Spleen (tissue), 11 donors: ENCODE measurements around the gene DAZAP2. TPM values are rescaled to one million over a fixed set of nuclear protein-coding genes. Genes with fewer than 3 reads are reported as not detected.
A peak's percentile ranks its signal among the peaks of the same experiment; 100 is the strongest.

ENCODE experiments used
- DNase-seq: peaks from one replicate; pipeline ENCODE4 v3.0.0-alpha.2; 2020
- H3K27ac ChIP-seq, 8 donors: fragments of 200-600 bp; sonication (generic) in 7 of 8; 1 replicate in 4 of 8; 2 replicates in 4 of 8; pipeline versions ENCODE4 v1.5.0 to v1.8.0; 2016 to 2021; ENCODE audit warnings: inconsistent platforms in 4 of 8, mild to moderate bottlenecking in 4 of 8, moderate library complexity in 1 of 8
- H3K27me3 ChIP-seq, 7 donors: fragments of 200-600 bp; sonication (generic) in 6 of 7; replicated peaks in 1 of 7; 1 replicate in 4 of 7; 2 replicates in 3 of 7; pipeline versions ENCODE4 v1.5.0 to v1.8.0; 2016 to 2021; ENCODE audit warnings: inconsistent platforms in 3 of 7, mild to moderate bottlenecking in 1 of 7
- H3K36me3 ChIP-seq, 6 donors: fragments of 200-600 bp; sonication (generic) in 5 of 6; 1 replicate in 4 of 6; 2 replicates in 2 of 6; pipeline versions ENCODE4 v1.5.0 to v1.8.0; 2016 to 2021; ENCODE audit warnings: inconsistent platforms in 2 of 6
- H3K4me1 ChIP-seq, 6 donors: fragments of 200-600 bp; sonication (generic) in 5 of 6; 1 replicate in 3 of 6; 2 replicates in 3 of 6; pipeline versions ENCODE4 v1.5.0 to v1.8.0; 2016 to 2021; ENCODE audit warnings: inconsistent platforms in 3 of 6
- H3K4me3 ChIP-seq, 8 donors: fragments of 200-600 bp; sonication (generic) in 7 of 8; 1 replicate in 4 of 8; 2 replicates in 4 of 8; pipeline versions ENCODE4 v1.5.0 to v1.8.0; 2016 to 2021; ENCODE audit warnings: inconsistent platforms in 4 of 8, mild to moderate bottlenecking in 4 of 8, moderate library complexity in 2 of 8
- H3K9me3 ChIP-seq, 8 donors: fragments of 200-600 bp; sonication (generic) in 7 of 8; 1 replicate in 4 of 8; 2 replicates in 4 of 8; pipeline versions ENCODE4 v1.5.0 to v1.8.0; 2016 to 2021; ENCODE audit warnings: inconsistent platforms in 4 of 8
- CTCF ChIP-seq, 11 experiments: fragments of 200-600 bp in 7 of 11; fragments of 450-650 bp in 4 of 11; sonication (generic) in 4 of 11; IDR thresholded peaks in 8 of 11; conservative IDR thresholded peaks in 3 of 11; 1 replicate in 7 of 11; 2 replicates in 4 of 11; pipeline versions ENCODE4 v1.4.0 to v1.8.0; 2016 to 2021; ENCODE audit warnings: antibody characterized with exemption in 11 of 11, inconsistent platforms in 4 of 11, mild to moderate bottlenecking in 1 of 11
- POLR2A ChIP-seq, 3 donors: fragments of 450-650 bp; IDR thresholded peaks; one replicate each; pipeline ENCODE4 v1.5.1; 2017; ENCODE audit warnings: antibody characterized with exemption in 3 of 3, mild to moderate bottlenecking in 1 of 3
- POLR2AphosphoS5 ChIP-seq, 3 donors: sonication (generic); formaldehyde crosslinking; IDR thresholded peaks; one replicate each; pipeline ENCODE4 v1.5.1; 2017; ENCODE audit warnings: antibody characterized with exemption in 3 of 3
- WGBS, 5 donors: extraction: QIAGEN DNeasy Blood & Tissue Kit in 3 of 5; methylation state at CpG; one replicate each; pipeline versions ENCODE4 v1.1.5 to v1.1.7; 2013 to 2018; 5-methylcytosine and 5-hydroxymethylcytosine counted together
- intact Hi-C: fragments of 100-400 bp; cut with DNase I; formaldehyde crosslinking; loops from one replicate; pipeline ENCODE4 v1.15.0; 2023; ENCODE audit warnings: low total_unique reads
- polyA plus RNA-seq, 3 donors: library from polyadenylated mRNA; stranded (reverse); fragments of 200-250 nt; gene quantifications; one replicate each; pipeline ENCODE4 v1.2.1, GENCODE V29; 2013
- total RNA-seq, 7 donors: library from RNA; depleted of rRNA in 3 of 7; stranded (reverse); fragments of >200 nt in 3 of 7; fragmentation: NEBNext Ultra II Directional in 4 of 7; extraction: Animal tissue kit (Norgen Biotek cat#: 25700) in 4 of 7; gene quantifications; one replicate each; pipeline versions ENCODE4 v1.1.0 to v1.2.1, GENCODE V29; 2016 to 2021
- donor health status: healthy with polysubstance abuse.
- donor health status: DM: no; HTN: no; CAD: no; lungs with moderate emphysema.
- donor health status: DM: no; HTN: no; CAD: no.
- donor health status: Bipolar disorder and iron deficiency.
- donor health status: healthy.
- donor health status: DM: no; HTN: no; CAD: no.
- donor health status: DM: yes; HTN: yes; CAD: no.

DAZAP2 gene
- total and polyA plus RNA-seq, 10 donors, result 181 to 493 (median 292) TPM

GRCh38 chr12:51262758-51263177 is 24.1 kb downstream of the DAZAP2 start:
- peak; percentile 82 for DNase-seq
- no peak overlapping the region for H3K4me3 ChIP-seq
- peak overlapping the region in 6 of 8 donors; percentile 39 to 65 (median 48) for H3K27ac ChIP-seq
- 43 to 64% (median 49%) methylated on average over 7 of the region's 7 CpGs for WGBS, 5 donors
- TF ChIP-seq CTCF (IDR thresholded peaks at IDR 0.05 in 8 of 11, conservative IDR thresholded peaks at IDR 0.05 in 3 of 11) (peak in 9 of 11 experiments; percentile 6 to 56 (median 39)), POLR2A (IDR thresholded peaks at IDR 0.05) (no peak), POLR2AphosphoS5 (IDR thresholded peaks at IDR 0.05) (peak in 1 of 3 donors; percentile 45)
- H3K4me1 ChIP-seq, result peaks cover 0 to 30% (median 13%) of the 10 kb centered on the region in 6 donors
- H3K9me3 ChIP-seq, result no peaks in the 10 kb centered on the region
- no peaks in the 10 kb centered on the region for H3K27me3 ChIP-seq
- intact Hi-C loops, result loop anchor here (5.0 kb wide), 1 partner anchor 80 kb away; no protein-coding TSS in a partner anchor
- H3K36me3 ChIP-seq, result no peaks in the 10 kb centered on the region

- no peak overlapping the region for H3K4me3 ChIP-seq
- H3K9me3 ChIP-seq, result no peaks in the 10 kb centered on the region
- peak overlapping the region in 6 of 8 donors; percentile 39 to 65 (median 48) for H3K27ac ChIP-seq
- no peaks in the 10 kb centered on the region for H3K27me3 ChIP-seq
- H3K36me3 ChIP-seq, result no peaks in the 10 kb centered on the region
- peaks cover 0 to 35% (median 18%) of the 10 kb centered on the region in 6 donors for H3K4me1 ChIP-seq
- TF ChIP-seq POLR2A (IDR thresholded peaks at IDR 0.05) (no peak), CTCF (IDR thresholded peaks at IDR 0.05 in 8 of 11, conservative IDR thresholded peaks at IDR 0.05 in 3 of 11) (no peak), POLR2AphosphoS5 (IDR thresholded peaks at IDR 0.05) (no peak)
- WGBS, 5 donors, result 94 to 99% (median 97%) methylated on average over 3 of the region's 3 CpGs
- intact Hi-C loops, result loop anchor here (5.0 kb wide), 1 partner anchor 79 kb away; no protein-coding TSS in a partner anchor
- DNase-seq, result no peak
Measured at GRCh38 chr12:51263341-51263740, 24.7 kb downstream of the DAZAP2 start.

- H3K9me3 ChIP-seq, result no peaks in the 10 kb centered on the region
- H3K27ac ChIP-seq, result no peak overlapping the region
- WGBS, 5 donors, result 95 to 99% (median 96%) methylated on average over 5 of the region's 5 CpGs
- H3K4me3 ChIP-seq, result no peak overlapping the region
- intact Hi-C loops, result loop anchor here (5.0 kb wide), 1 partner anchor 78 kb away; no protein-coding TSS in a partner anchor
- no peaks in the 10 kb centered on the region for H3K36me3 ChIP-seq
- DNase-seq, result no peak
- H3K27me3 ChIP-seq, result no peaks in the 10 kb centered on the region
- H3K4me1 ChIP-seq, result peaks cover 0 to 45% (median 28%) of the 10 kb centered on the region in 6 donors
- no peak for TF ChIP-seq POLR2AphosphoS5 (IDR thresholded peaks at IDR 0.05)
- no peak for TF ChIP-seq POLR2A (IDR thresholded peaks at IDR 0.05)
- TF ChIP-seq CTCF (IDR thresholded peaks at IDR 0.05 in 8 of 11, conservative IDR thresholded peaks at IDR 0.05 in 3 of 11), result no peak
Measured at GRCh38 chr12:51264297-51264696, 25.7 kb downstream of the DAZAP2 start.

GRCh38 chr12:51265024-51265423 is 26.4 kb downstream of the DAZAP2 start:
- no peak for DNase-seq
- intact Hi-C loops, result no loop called here
- no peak for TF ChIP-seq CTCF (IDR thresholded peaks at IDR 0.05 in 8 of 11, conservative IDR thresholded peaks at IDR 0.05 in 3 of 11)
- TF ChIP-seq POLR2AphosphoS5 (IDR thresholded peaks at IDR 0.05), result no peak
- TF ChIP-seq POLR2A (IDR thresholded peaks at IDR 0.05), result no peak

More at GRCh38 chr12:51265024-51265423, 26.4 kb downstream of the DAZAP2 start:
- H3K36me3 ChIP-seq, result no peaks in the 10 kb centered on the region
- peak overlapping the region in 2 of 8 donors; percentile 10 to 45 for H3K27ac ChIP-seq
- peaks cover 0 to 5% (median 0%) of the 10 kb centered on the region in 7 donors for H3K27me3 ChIP-seq
- peaks cover 0 to 50% (median 31%) of the 10 kb centered on the region in 6 donors for H3K4me1 ChIP-seq
- no peaks in the 10 kb centered on the region for H3K9me3 ChIP-seq
- no peak overlapping the region for H3K4me3 ChIP-seq
